T-helper 17 cell (primary cell): ENCODE results near the gene SERINC5. TPM values are rescaled to one million over a fixed set of nuclear protein-coding genes. Genes with fewer than 3 reads are reported as not detected.
A peak's percentile ranks its signal among the peaks of the same experiment; 100 is the strongest.
"Not testable (repeated sequence)": the region's sequence is repeated elsewhere in the genome, so short reads cannot be mapped to it uniquely, and the experiment has no call there.

Source experiments
- ATAC-seq: fragments of 150-1000 bp; cut with Tn5 transposase; 2 replicates; pipeline ENCODE4 v1.10.0; 2021; ENCODE audit warnings: mild to moderate bottlenecking, moderate library complexity
- DNase-seq, 3 donors: peaks; one replicate each; pipeline versions ENCODE4 v3.0.0 to v3.0.0-alpha.2; 2020 to 2021
- H3K9me3 ChIP-seq: one replicate; pipeline ENCODE4 v1.7.0; 2013; ENCODE audit warnings: low read length, mild to moderate bottlenecking; ENCODE audit not compliant: control insufficient read depth, poor library complexity, severe bottlenecking
- H3K27ac Mint-ChIP-seq: one replicate; pipeline ENCODE4 v1.8.0; 2022; ENCODE audit warnings: mild to moderate bottlenecking, moderate library complexity, mixed read lengths
- H3K27me3 Mint-ChIP-seq: one replicate; pipeline ENCODE4 v1.8.0; 2022; ENCODE audit warnings: mixed read lengths
- H3K36me3 Mint-ChIP-seq: one replicate; pipeline ENCODE4 v1.8.0; 2022; ENCODE audit warnings: low read depth, mixed read lengths
- H3K4me1 Mint-ChIP-seq: one replicate; pipeline ENCODE4 v1.8.0; 2022; ENCODE audit warnings: mild to moderate bottlenecking, mixed read lengths
- H3K4me3 Mint-ChIP-seq: one replicate; pipeline ENCODE4 v1.8.0; 2022; ENCODE audit warnings: mild to moderate bottlenecking, moderate library complexity, mixed read lengths
- total RNA-seq, 4 donors: library from RNA in 2 of 4; stranded (reverse) in 2 of 4; gene quantifications; one replicate each; pipeline ENCODE4 v1.2.3 and lab custom pipeline; 2022 to 2026

The SERINC5 gene
- total RNA-seq = 100 to 1,000 TPM; 118 to 119 TPM
- 176 to 233 reads per million in 2 donors for total RNA-seq (lab: John Stamatoyannopoulos, UW)

- Mint-ChIP-seq H3K36me3 (peaks cover 14% of the 10 kb centered on the region), H3K27ac (peak within 1 kb of the TSS; percentile 97), H3K4me3 (peak within 1 kb of the TSS; percentile 97), H3K4me1 (peaks cover 43% of the 10 kb centered on the region), H3K27me3 (no peaks in the 10 kb centered on the region)
- ATAC-seq = peak; percentile 82
- no peaks in the 10 kb centered on the region for H3K9me3 ChIP-seq
- peak; percentile 70 to 85 (median 84) for DNase-seq
Observed at GRCh38 chr5:80255811-80256712, at the start of gene SERINC5. Gene SERINC5 (minus strand): TSS chr5:80256048. CDS start chr5:80255922, 126 bp downstream.

GRCh38 chr5:80302636-80303035 lies 46.8 kb upstream of the SERINC5 start:
- no peaks in the 10 kb centered on the region for H3K4me1 Mint-ChIP-seq
- H3K9me3 ChIP-seq = no peaks in the 10 kb centered on the region
- no peaks in the 10 kb centered on the region for H3K36me3 Mint-ChIP-seq
- ATAC-seq (no peak), DNase-seq (no peak)
- no peak overlapping the region for H3K27ac Mint-ChIP-seq
- no peak overlapping the region for H3K4me3 Mint-ChIP-seq
- H3K27me3 Mint-ChIP-seq = no peaks in the 10 kb centered on the region

GRCh38 chr5:80301342-80301741 lies 45.5 kb upstream of the SERINC5 start:
- DNase-seq, H3K27me3 Mint-ChIP-seq, H3K4me3 Mint-ChIP-seq, H3K9me3 ChIP-seq, H3K36me3 Mint-ChIP-seq, H3K27ac Mint-ChIP-seq, ATAC-seq, H3K4me1 Mint-ChIP-seq: not testable (repeated sequence)

- not testable (repeated sequence) for H3K4me3 Mint-ChIP-seq, H3K27me3 Mint-ChIP-seq, DNase-seq, H3K9me3 ChIP-seq, H3K4me1 Mint-ChIP-seq, ATAC-seq, H3K36me3 Mint-ChIP-seq, H3K27ac Mint-ChIP-seq
Observed at GRCh38 chr5:80300796-80301195, 44.9 kb upstream of the SERINC5 start.

GRCh38 chr5:80300125-80300524 lies 44.3 kb upstream of the SERINC5 start:
- no peak for DNase-seq
- no peaks in the 10 kb centered on the region for H3K9me3 ChIP-seq
- H3K4me3 Mint-ChIP-seq = no peak overlapping the region
- H3K4me1 Mint-ChIP-seq = no peaks in the 10 kb centered on the region
- H3K27me3 Mint-ChIP-seq = no peaks in the 10 kb centered on the region
- no peaks in the 10 kb centered on the region for H3K36me3 Mint-ChIP-seq
- no peak for ATAC-seq
- no peak overlapping the region for H3K27ac Mint-ChIP-seq

GRCh38 chr5:80299601-80300000 lies 43.8 kb upstream of the SERINC5 start:
- Mint-ChIP-seq H3K36me3 (no peaks in the 10 kb centered on the region), H3K4me1 (peaks cover 4% of the 10 kb centered on the region), H3K4me3 (no peak overlapping the region), H3K27me3 (no peaks in the 10 kb centered on the region), H3K27ac (no peak overlapping the region)
- no peak for DNase-seq
- H3K9me3 ChIP-seq = no peaks in the 10 kb centered on the region
- no peak for ATAC-seq

GRCh38 chr5:80296121-80296520 lies 40.3 kb upstream of the SERINC5 start:
- no peak for ATAC-seq
- DNase-seq = no peak
- Mint-ChIP-seq H3K36me3 (peaks cover 3% of the 10 kb centered on the region), H3K4me3 (no peak overlapping the region), H3K27ac (no peak overlapping the region), H3K4me1 (peaks cover 5% of the 10 kb centered on the region), H3K27me3 (no peaks in the 10 kb centered on the region)
- no peaks in the 10 kb centered on the region for H3K9me3 ChIP-seq

GRCh38 chr5:80291761-80292160 lies 35.9 kb upstream of the SERINC5 start:
- H3K4me1 Mint-ChIP-seq = peaks cover 7% of the 10 kb centered on the region
- H3K27me3 Mint-ChIP-seq = no peaks in the 10 kb centered on the region
- ATAC-seq = no peak
- no peak overlapping the region for H3K27ac Mint-ChIP-seq
- no peaks in the 10 kb centered on the region for H3K9me3 ChIP-seq
- DNase-seq = no peak
- H3K36me3 Mint-ChIP-seq = peaks cover 3% of the 10 kb centered on the region
- H3K4me3 Mint-ChIP-seq = no peak overlapping the region

- Mint-ChIP-seq H3K27me3 (no peaks in the 10 kb centered on the region), H3K4me3 (no peak overlapping the region), H3K36me3 (peaks cover 3% of the 10 kb centered on the region), H3K27ac (no peak overlapping the region), H3K4me1 (peaks cover 12% of the 10 kb centered on the region)
- no peaks in the 10 kb centered on the region for H3K9me3 ChIP-seq
- DNase-seq (no peak), ATAC-seq (no peak)
Observed at GRCh38 chr5:80289320-80289719, 33.5 kb upstream of the SERINC5 start.

GRCh38 chr5:80288177-80288576 lies 32.3 kb upstream of the SERINC5 start:
- H3K9me3 ChIP-seq = no peaks in the 10 kb centered on the region
- no peak for DNase-seq
- Mint-ChIP-seq H3K36me3 (peaks cover 3% of the 10 kb centered on the region), H3K4me1 (peaks cover 12% of the 10 kb centered on the region), H3K4me3 (no peak overlapping the region), H3K27ac (no peak overlapping the region), H3K27me3 (no peaks in the 10 kb centered on the region)
- no peak for ATAC-seq

GRCh38 chr5:80284720-80285119 lies 28.9 kb upstream of the SERINC5 start:
- Mint-ChIP-seq H3K4me1 (peaks cover 12% of the 10 kb centered on the region), H3K4me3 (peak overlapping the region; percentile 63), H3K36me3 (peaks cover 2% of the 10 kb centered on the region), H3K27me3 (no peaks in the 10 kb centered on the region), H3K27ac (peak overlapping the region; percentile 78)
- H3K9me3 ChIP-seq = no peaks in the 10 kb centered on the region
- DNase-seq = no peak
- ATAC-seq = peak; percentile 77

- ATAC-seq = no peak
- H3K27ac Mint-ChIP-seq = no peak overlapping the region
Observed at GRCh38 chr5:80283360-80283759, 27.5 kb upstream of the SERINC5 start.

GRCh38 chr5:80282054-80282453 lies 26.2 kb upstream of the SERINC5 start:
- H3K27ac Mint-ChIP-seq = peak overlapping the region; percentile 19
- peaks cover 2% of the 10 kb centered on the region for H3K36me3 Mint-ChIP-seq
- no peak overlapping the region for H3K4me3 Mint-ChIP-seq
- H3K9me3 ChIP-seq = no peaks in the 10 kb centered on the region
- H3K27me3 Mint-ChIP-seq = no peaks in the 10 kb centered on the region
- no peak for ATAC-seq
- no peak for DNase-seq
- peaks cover 12% of the 10 kb centered on the region for H3K4me1 Mint-ChIP-seq

More at GRCh38 chr5:80283360-80283759, 27.5 kb upstream of the SERINC5 start:
- no peaks in the 10 kb centered on the region for H3K9me3 ChIP-seq
- H3K27me3 Mint-ChIP-seq = no peaks in the 10 kb centered on the region
- no peak for DNase-seq
- H3K36me3 Mint-ChIP-seq = peaks cover 2% of the 10 kb centered on the region
- H3K4me1 Mint-ChIP-seq = peaks cover 12% of the 10 kb centered on the region
- no peak overlapping the region for H3K4me3 Mint-ChIP-seq

- no peak for ATAC-seq
- Mint-ChIP-seq H3K27ac (no peak overlapping the region), H3K27me3 (no peaks in the 10 kb centered on the region), H3K4me3 (no peak overlapping the region), H3K4me1 (peaks cover 5% of the 10 kb centered on the region), H3K36me3 (peaks cover 2% of the 10 kb centered on the region)
- H3K9me3 ChIP-seq = no peaks in the 10 kb centered on the region
- DNase-seq = no peak
Observed at GRCh38 chr5:80277191-80277590, 21.3 kb upstream of the SERINC5 start.
